Measurements from ENCODE around the gene STRA8.

- TF ChIP-seq, protein P1, sequence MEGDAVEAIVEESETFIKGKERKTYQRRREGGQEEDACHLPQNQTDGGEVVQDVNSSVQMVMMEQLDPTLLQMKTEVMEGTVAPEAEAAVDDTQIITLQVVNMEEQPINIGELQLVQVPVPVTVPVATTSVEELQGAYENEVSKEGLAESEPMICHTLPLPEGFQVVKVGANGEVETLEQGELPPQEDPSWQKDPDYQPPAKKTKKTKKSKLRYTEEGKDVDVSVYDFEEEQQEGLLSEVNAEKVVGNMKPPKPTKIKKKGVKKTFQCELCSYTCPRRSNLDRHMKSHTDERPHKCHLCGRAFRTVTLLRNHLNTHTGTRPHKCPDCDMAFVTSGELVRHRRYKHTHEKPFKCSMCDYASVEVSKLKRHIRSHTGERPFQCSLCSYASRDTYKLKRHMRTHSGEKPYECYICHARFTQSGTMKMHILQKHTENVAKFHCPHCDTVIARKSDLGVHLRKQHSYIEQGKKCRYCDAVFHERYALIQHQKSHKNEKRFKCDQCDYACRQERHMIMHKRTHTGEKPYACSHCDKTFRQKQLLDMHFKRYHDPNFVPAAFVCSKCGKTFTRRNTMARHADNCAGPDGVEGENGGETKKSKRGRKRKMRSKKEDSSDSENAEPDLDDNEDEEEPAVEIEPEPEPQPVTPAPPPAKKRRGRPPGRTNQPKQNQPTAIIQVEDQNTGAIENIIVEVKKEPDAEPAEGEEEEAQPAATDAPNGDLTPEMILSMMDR (IDR thresholded peaks at IDR 0.05), result peak; percentile 66 to 81 (median 76)
- TF ChIP-seq POLR2A (IDR thresholded peaks at IDR 0.05), result no peak
Measured at GRCh38 chr7:135274495-135275268, 41.0 kb downstream of the STRA8 start.
